ENCODE measurements around the gene HIKESHI.
"Not testable (repeated sequence)": the region's sequence is repeated elsewhere in the genome, so short reads cannot be mapped to it uniquely, and the experiment has no call there.

HIKESHI gene

GRCh38 chr11:86292912-86293616 lies 9.0 kb upstream of the HIKESHI start:
- DNase-seq (ENCODE audit: low read depth in 1 of 2, low spot score in 1 of 2): no peak

GRCh38 chr11:86294026-86294425 lies 8.0 kb upstream of the HIKESHI start:
- DNase-seq (ENCODE audit: low read depth in 1 of 2, low spot score in 1 of 2): no peak

GRCh38 chr11:86301742-86302091 lies 323 bp upstream of the HIKESHI start:
- no peak for DNase-seq (ENCODE audit: low read depth in 1 of 2, low spot score in 1 of 2)

- no peak for DNase-seq (ENCODE audit: low read depth in 1 of 2, low spot score in 1 of 2)
Observed at GRCh38 chr11:86303257-86303656, 1.2 kb downstream of the HIKESHI start.

GRCh38 chr11:86308710-86309109 lies 6.7 kb downstream of the HIKESHI start:
- not testable (repeated sequence) for DNase-seq (ENCODE audit: low read depth in 1 of 2, low spot score in 1 of 2)

GRCh38 chr11:86313793-86314192 lies 11.8 kb downstream of the HIKESHI start:
- DNase-seq (ENCODE audit: low read depth in 1 of 2, low spot score in 1 of 2): no peak

- DNase-seq (ENCODE audit: low read depth in 1 of 2, low spot score in 1 of 2): no peak
Observed at GRCh38 chr11:86314636-86315035, 12.6 kb downstream of the HIKESHI start.

GRCh38 chr11:86335131-86335767 lies 33.2 kb downstream of the HIKESHI start:
- no peak for DNase-seq (ENCODE audit: low read depth in 1 of 2, low spot score in 1 of 2)

- no peak for DNase-seq (ENCODE audit: low read depth in 1 of 2, low spot score in 1 of 2)
Observed at GRCh38 chr11:86337227-86337626, 35.2 kb downstream of the HIKESHI start.

- no peak for DNase-seq (ENCODE audit: low read depth in 1 of 2, low spot score in 1 of 2)
Observed at GRCh38 chr11:86341382-86341781, 39.3 kb downstream of the HIKESHI start.

GRCh38 chr11:86346513-86346912 lies 44.5 kb downstream of the HIKESHI start:
- DNase-seq (ENCODE audit: low read depth in 1 of 2, low spot score in 1 of 2): no peak

- no peak for DNase-seq (ENCODE audit: low read depth in 1 of 2, low spot score in 1 of 2)
Observed at GRCh38 chr11:86355256-86355655, 53.2 kb downstream of the HIKESHI start.

GRCh38 chr11:86357412-86357811 lies 55.4 kb downstream of the HIKESHI start:
- DNase-seq (ENCODE audit: low read depth in 1 of 2, low spot score in 1 of 2): not testable (repeated sequence)

- DNase-seq (ENCODE audit: low read depth in 1 of 2, low spot score in 1 of 2): no peak
Observed at GRCh38 chr11:86358720-86359119, 56.7 kb downstream of the HIKESHI start.

- no peak for DNase-seq (ENCODE audit: low read depth in 1 of 2, low spot score in 1 of 2)
Observed at GRCh38 chr11:86360775-86361395, 58.8 kb downstream of the HIKESHI start.

GRCh38 chr11:86363424-86363823 lies 61.4 kb downstream of the HIKESHI start:
- no peak for DNase-seq (ENCODE audit: low read depth in 1 of 2, low spot score in 1 of 2)

GRCh38 chr11:86365546-86365945 lies 63.5 kb downstream of the HIKESHI start:
- no peak for DNase-seq (ENCODE audit: low read depth in 1 of 2, low spot score in 1 of 2)

- DNase-seq (ENCODE audit: low read depth in 1 of 2, low spot score in 1 of 2): no peak
Observed at GRCh38 chr11:86369668-86370067, 67.6 kb downstream of the HIKESHI start.

GRCh38 chr11:86370171-86370570 lies 68.1 kb downstream of the HIKESHI start:
- no peak for DNase-seq (ENCODE audit: low read depth in 1 of 2, low spot score in 1 of 2)

- no peak for DNase-seq (ENCODE audit: low read depth in 1 of 2, low spot score in 1 of 2)
Observed at GRCh38 chr11:86370922-86371594, 69.0 kb downstream of the HIKESHI start.

- no peak for DNase-seq (ENCODE audit: low read depth in 1 of 2, low spot score in 1 of 2)
Observed at GRCh38 chr11:86372041-86372440, 70.0 kb downstream of the HIKESHI start.

GRCh38 chr11:86372586-86372985 lies 70.5 kb downstream of the HIKESHI start:
- DNase-seq (ENCODE audit: low read depth in 1 of 2, low spot score in 1 of 2): no peak

Data from activated CD4-positive, alpha-beta T cell treated with anti-CD3 and anti-CD28 coated beads, Interleukin-2, amount 50 U/mL, for 24 hours (primary cell).